Measurements from ENCODE around the gene EPHA2. TPM values are rescaled to one million over a fixed set of nuclear protein-coding genes. Genes with fewer than 3 reads are reported as not detected.

EPHA2 gene
- total RNA-seq, 1 donor from 2014 or later = 144 TPM

DNA sequence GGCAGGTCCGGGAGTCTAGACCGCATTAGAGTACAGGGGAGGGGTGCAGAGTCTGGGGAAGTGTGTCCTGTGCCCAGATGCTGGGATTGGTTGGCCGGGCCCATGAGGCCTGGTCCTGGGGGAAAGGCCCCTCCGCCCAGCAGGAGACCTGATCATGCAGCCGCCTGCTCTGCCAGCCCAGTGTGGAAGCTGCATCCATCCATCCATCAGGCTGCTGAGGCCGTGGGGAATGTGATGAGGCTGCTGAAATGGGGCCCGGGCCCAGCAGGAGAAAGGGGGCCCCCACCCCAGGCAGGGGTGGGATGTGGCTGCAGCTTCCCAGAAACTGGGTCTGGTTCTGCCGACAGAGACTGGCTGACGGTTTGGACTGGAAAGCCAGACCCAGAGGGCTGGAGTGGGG, 37.2 kb downstream of the EPHA2 start:
- Histone ChIP-seq H3K4me3 (ENCODE audit: low read depth, low read length) (no peak overlapping the region), H3K36me3 (ENCODE audit: control insufficient read depth, insufficient read depth, low read length) (no peaks in the 10 kb centered on the region), H3K27me3 (ENCODE audit: control insufficient read depth, insufficient read depth, low read length) (no peaks in the 10 kb centered on the region)
- FAIRE-seq (no peak), DNase-seq (ENCODE audit: low read depth) (no peak)
- no peak for TF ChIP-seq CTCF (IDR thresholded peaks at IDR 0.05; ENCODE audit: insufficient read depth, low read length, severe bottlenecking)

DNA sequence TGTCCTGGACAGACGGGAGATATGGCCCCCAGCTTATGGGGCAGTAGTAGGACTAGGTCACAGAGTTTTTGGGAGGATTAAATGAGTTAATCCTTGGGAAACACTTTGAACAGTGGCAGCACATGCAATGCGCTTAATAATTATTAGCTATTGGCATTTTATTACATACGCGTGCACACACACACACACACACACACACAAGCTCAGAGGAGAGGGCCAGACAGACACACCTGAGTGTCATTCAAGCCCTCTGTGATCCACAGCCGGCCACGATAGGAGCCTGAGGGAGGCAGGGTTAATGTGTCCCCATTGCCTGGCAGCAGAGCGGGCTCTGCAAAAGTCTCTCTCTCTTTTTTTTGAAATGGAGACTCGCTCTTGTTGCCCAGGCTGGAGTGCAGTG, 37.9 kb downstream of the EPHA2 start:
- Histone ChIP-seq H3K27me3 (ENCODE audit: control insufficient read depth, insufficient read depth, low read length) (no peaks in the 10 kb centered on the region), H3K36me3 (ENCODE audit: control insufficient read depth, insufficient read depth, low read length) (no peaks in the 10 kb centered on the region), H3K4me3 (ENCODE audit: low read depth, low read length) (no peak overlapping the region)
- TF ChIP-seq CTCF (IDR thresholded peaks at IDR 0.05; ENCODE audit: insufficient read depth, low read length, severe bottlenecking) = no peak
- DNase-seq (ENCODE audit: low read depth) = no peak
- no peak for FAIRE-seq

DNA sequence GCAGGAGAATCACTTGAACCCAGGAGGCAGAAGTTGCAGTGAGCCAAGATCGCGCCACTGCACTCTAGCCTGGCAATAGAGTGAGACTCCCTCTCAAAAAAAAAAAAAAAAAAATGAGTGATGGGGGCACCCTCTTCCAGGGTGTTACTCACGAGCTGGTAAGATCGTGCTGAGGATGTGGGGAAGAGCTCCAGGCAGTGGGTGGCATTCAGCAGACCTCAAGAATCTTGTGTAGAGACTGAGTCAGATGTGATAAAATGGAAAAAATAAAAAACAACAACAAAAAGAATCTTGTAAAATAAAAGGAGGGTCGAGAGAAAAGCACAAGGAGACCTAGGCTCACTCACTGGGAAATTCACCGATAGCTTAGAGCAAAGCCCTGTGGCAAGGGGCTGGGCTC, 38.5 kb downstream of the EPHA2 start:
- no peak overlapping the region for H3K4me3 ChIP-seq (ENCODE audit: low read depth, low read length)
- FAIRE-seq (no peak), DNase-seq (ENCODE audit: low read depth) (peak; percentile 46)
- no peaks in the 10 kb centered on the region for H3K27me3 ChIP-seq (ENCODE audit: control insufficient read depth, insufficient read depth, low read length)
- H3K36me3 ChIP-seq (ENCODE audit: control insufficient read depth, insufficient read depth, low read length) = no peaks in the 10 kb centered on the region
- no peak for TF ChIP-seq CTCF (IDR thresholded peaks at IDR 0.05; ENCODE audit: insufficient read depth, low read length, severe bottlenecking)

GRCh38 chr1:16116625-16117024, 39.2 kb downstream of the EPHA2 start:
- no peaks in the 10 kb centered on the region for H3K36me3 ChIP-seq (ENCODE audit: control insufficient read depth, insufficient read depth, low read length)
- no peaks in the 10 kb centered on the region for H3K27me3 ChIP-seq (ENCODE audit: control insufficient read depth, insufficient read depth, low read length)
- DNase-seq (ENCODE audit: low read depth) (no peak), FAIRE-seq (peak; percentile 40)
- H3K4me3 ChIP-seq (ENCODE audit: low read depth, low read length) = no peak overlapping the region
- TF ChIP-seq CTCF (IDR thresholded peaks at IDR 0.05; ENCODE audit: insufficient read depth, low read length, severe bottlenecking) = no peak

- TF ChIP-seq CTCF (IDR thresholded peaks at IDR 0.05; ENCODE audit: insufficient read depth, low read length, severe bottlenecking) = no peak
- DNase-seq (ENCODE audit: low read depth) = no peak
- FAIRE-seq = no peak
These were observed 39.9 kb downstream of the EPHA2 start for GRCh38 chr1:16116002-16116401.

DNA sequence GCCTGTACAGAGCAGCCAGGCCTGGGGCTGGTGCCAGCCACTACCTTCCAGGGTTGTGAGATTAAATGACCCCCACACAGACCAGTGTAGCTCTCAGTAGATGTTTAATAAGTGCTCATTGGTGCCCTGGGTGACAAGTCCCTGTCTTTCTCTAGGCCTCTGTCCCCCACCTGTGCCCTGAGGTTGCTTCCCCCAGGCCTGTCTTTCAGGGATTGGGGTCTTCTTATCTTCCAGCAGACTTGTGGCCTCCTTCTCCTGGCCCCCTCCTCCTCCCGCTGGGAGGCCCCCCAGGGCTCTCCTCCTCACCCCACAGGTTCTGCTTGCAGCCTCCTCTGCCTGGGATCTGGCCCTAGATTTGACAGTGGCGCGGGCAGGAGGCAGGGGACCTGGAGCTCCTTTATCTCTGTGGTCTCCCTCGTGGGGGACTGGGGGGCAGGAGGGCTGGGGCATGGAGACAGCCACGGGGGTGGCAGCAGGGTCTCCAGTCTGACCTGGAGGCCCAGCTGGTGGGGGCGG, 40.3 kb downstream of the EPHA2 start:
- FAIRE-seq (no peak), DNase-seq (ENCODE audit: low read depth) (no peak)
- no peaks in the 10 kb centered on the region for H3K27me3 ChIP-seq (ENCODE audit: control insufficient read depth, insufficient read depth, low read length)
- no peak overlapping the region for H3K4me3 ChIP-seq (ENCODE audit: low read depth, low read length)
- no peak for TF ChIP-seq CTCF (IDR thresholded peaks at IDR 0.05; ENCODE audit: insufficient read depth, low read length, severe bottlenecking)
- H3K36me3 ChIP-seq (ENCODE audit: control insufficient read depth, insufficient read depth, low read length) = no peaks in the 10 kb centered on the region

More at GRCh38 chr1:16116002-16116401, 39.9 kb downstream of the EPHA2 start:
- Histone ChIP-seq H3K36me3 (ENCODE audit: control insufficient read depth, insufficient read depth, low read length) (no peaks in the 10 kb centered on the region), H3K4me3 (ENCODE audit: low read depth, low read length) (no peak overlapping the region), H3K27me3 (ENCODE audit: control insufficient read depth, insufficient read depth, low read length) (no peaks in the 10 kb centered on the region)
